GM12878 (cell line): ENCODE results near the gene WNT5A.

Experiments
- CTCF ChIP-seq, 3 experiments: IDR thresholded peaks in 2 of 3; conservative IDR thresholded peaks in 1 of 3; 2 replicates each; pipeline ENCODE4 v1.5.1; 2011; ENCODE audit warnings: low read depth in 3 of 3, low read length in 3 of 3, mild to moderate bottlenecking in 3 of 3, control low read depth in 2 of 3, moderate library complexity in 2 of 3, inconsistent platforms in 1 of 3, mixed read lengths in 1 of 3; ENCODE audit not compliant: control insufficient read depth in 2 of 3, insufficient read depth in 1 of 3; ENCODE audit errors: extremely low read depth in 1 of 3
- KLF5 ChIP-seq: fragments of 450-650 bp; IDR thresholded peaks from 2 replicates; pipeline ENCODE4 v1.6.1; 2014; ENCODE audit warnings: mild to moderate bottlenecking; ENCODE audit not compliant: partially characterized antibody
- MAX ChIP-seq: IDR thresholded peaks from 2 replicates; pipeline ENCODE4 v1.6.1; 2012; ENCODE audit warnings: low read depth, low read length, improper control_type of control experiment
- MEF2A ChIP-seq: IDR thresholded peaks from 2 replicates; pipeline ENCODE4 v1.6.1; 2011; ENCODE audit warnings: low read depth, mild to moderate bottlenecking, low read length, moderate library complexity; ENCODE audit not compliant: insufficient read depth
- NR2C2 ChIP-seq: IDR thresholded peaks from 2 replicates; pipeline ENCODE4 v1.6.1; 2011; ENCODE audit warnings: borderline replicate concordance, low read depth; ENCODE audit not compliant: control insufficient read depth, insufficient read length
- NRF1 ChIP-seq: conservative IDR thresholded peaks from 2 replicates; pipeline ENCODE4 v1.6.1; 2011; ENCODE audit warnings: mild to moderate bottlenecking, low read depth, low read length, improper control_type of control experiment
- PML ChIP-seq: IDR thresholded peaks from 2 replicates; pipeline ENCODE4 v1.6.1; 2012; ENCODE audit warnings: low read length, inconsistent platforms
- ZNF687 ChIP-seq: fragments of 450-650 bp; IDR thresholded peaks from 2 replicates; pipeline ENCODE4 v1.6.1; 2017; ENCODE audit warnings: mild to moderate bottlenecking, moderate library complexity

DNA sequence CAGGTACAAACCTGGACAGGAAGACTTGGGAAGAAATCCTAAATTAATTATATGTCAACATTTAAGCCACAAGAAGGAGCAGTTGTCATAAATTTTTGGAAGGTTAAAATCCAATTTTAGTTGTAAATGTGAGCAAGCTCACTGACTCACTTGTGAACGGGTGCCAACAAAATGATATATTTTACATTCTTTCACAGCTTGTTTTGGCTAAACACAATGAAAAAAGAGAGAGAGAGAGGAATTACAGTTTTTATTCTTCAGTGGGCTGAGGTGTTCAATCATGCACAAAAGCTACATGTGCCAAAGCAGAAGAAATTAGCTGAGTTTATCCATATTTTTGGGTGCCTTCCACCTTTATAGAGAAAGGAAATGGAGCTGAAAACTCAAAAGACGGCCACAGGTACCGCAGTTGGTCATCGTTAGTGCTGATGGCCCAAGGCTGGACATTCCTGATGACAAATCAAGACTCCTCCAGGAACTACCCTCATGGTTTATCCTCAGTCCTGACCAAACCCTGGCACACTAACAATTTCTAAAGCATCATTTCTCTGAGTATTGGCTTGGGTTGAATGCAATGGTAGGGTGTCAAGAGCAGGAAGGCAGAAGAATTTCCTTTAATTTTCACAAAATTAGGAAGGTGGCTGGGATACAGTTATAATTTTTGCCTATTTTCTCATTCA is 37.6 kb upstream of the WNT5A start:
- TF ChIP-seq ZNF687 (no peak), KLF5 (no peak), CTCF (IDR thresholded peaks at IDR 0.05 in 2 of 3, conservative IDR thresholded peaks at IDR 0.05 in 1 of 3; ENCODE audit: control insufficient read depth in 2 of 3, extremely low read depth in 1 of 3, insufficient read depth in 1 of 3, low read depth in 3 of 3, low read length in 3 of 3) (no peak), PML (no peak), MAX (no peak), MEF2A (no peak), NRF1 (no peak), NR2C2 (no peak)
